ENCODE results near the gene MTCL3.

MTCL3 gene

GRCh38 chr6:127423921-127424320 lies 95.2 kb downstream of the MTCL3 start:
- DNase-seq (ENCODE audit: low read depth) = no peak
